22Rv1 (cell line): ENCODE results near the gene ARL13B.

Experiments used
- ZFX ChIP-seq: fragments of 450-650 bp; IDR thresholded peaks from 2 replicates; pipeline ENCODE4 v1.6.1; 2017; ENCODE audit warnings: antibody characterized with exemption, borderline replicate concordance
- TF ChIP-seq, protein P1 (sequence below): fragments of 450-650 bp; IDR thresholded peaks from 2 replicates; pipeline ENCODE4 v1.5.1; 2017; ENCODE audit warnings: mild to moderate bottlenecking

DNA sequence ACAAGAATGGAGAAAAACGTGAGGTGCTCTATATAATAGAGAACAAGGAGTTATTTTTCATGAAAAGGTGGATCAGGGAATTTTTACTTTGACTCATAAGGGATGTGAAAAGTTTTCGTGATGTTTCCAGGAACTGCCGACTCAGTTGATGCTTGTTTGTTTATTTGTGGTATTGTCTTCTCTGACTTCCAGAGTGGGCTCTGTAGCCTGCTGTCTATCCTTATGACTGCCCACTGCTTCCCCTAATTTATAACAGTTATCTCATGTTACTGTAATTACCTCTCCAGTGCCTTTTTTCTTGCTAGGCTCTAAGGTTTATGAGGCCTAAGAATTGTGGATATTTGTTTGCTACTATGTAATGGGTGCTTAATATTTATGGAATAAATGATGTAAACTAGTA, 12.3 kb downstream of the ARL13B start:
- TF ChIP-seq, protein P1, sequence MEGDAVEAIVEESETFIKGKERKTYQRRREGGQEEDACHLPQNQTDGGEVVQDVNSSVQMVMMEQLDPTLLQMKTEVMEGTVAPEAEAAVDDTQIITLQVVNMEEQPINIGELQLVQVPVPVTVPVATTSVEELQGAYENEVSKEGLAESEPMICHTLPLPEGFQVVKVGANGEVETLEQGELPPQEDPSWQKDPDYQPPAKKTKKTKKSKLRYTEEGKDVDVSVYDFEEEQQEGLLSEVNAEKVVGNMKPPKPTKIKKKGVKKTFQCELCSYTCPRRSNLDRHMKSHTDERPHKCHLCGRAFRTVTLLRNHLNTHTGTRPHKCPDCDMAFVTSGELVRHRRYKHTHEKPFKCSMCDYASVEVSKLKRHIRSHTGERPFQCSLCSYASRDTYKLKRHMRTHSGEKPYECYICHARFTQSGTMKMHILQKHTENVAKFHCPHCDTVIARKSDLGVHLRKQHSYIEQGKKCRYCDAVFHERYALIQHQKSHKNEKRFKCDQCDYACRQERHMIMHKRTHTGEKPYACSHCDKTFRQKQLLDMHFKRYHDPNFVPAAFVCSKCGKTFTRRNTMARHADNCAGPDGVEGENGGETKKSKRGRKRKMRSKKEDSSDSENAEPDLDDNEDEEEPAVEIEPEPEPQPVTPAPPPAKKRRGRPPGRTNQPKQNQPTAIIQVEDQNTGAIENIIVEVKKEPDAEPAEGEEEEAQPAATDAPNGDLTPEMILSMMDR, result no peak
- TF ChIP-seq ZFX, result no peak
